HG03469 (cell line): ENCODE results near the gene SLC29A1.

Experiments used
- ATAC-seq: cut with Tn5 transposase; IDR thresholded peaks from one replicate; pipeline ENCODE4 v1.9.1; 2021; ENCODE audit warnings: mild to moderate bottlenecking, moderate library complexity, moderate number of reproducible peaks; ENCODE audit not compliant: unreplicated experiment

Gene SLC29A1

GRCh38 chr6:44277763-44278162, 54.4 kb downstream of the SLC29A1 start:
- ATAC-seq, result no peak

GRCh38 chr6:44278315-44278714, 54.9 kb downstream of the SLC29A1 start:
- ATAC-seq, result no peak

GRCh38 chr6:44278774-44279697, 55.6 kb downstream of the SLC29A1 start:
- ATAC-seq, result no peak
